Transverse colon (tissue), 4 donors: ENCODE measurements around the gene HOXA3. TPM values are rescaled to one million over a fixed set of nuclear protein-coding genes. Genes with fewer than 3 reads are reported as not detected.

Experiments used
- DNase-seq: peaks from one replicate; pipeline ENCODE4 v3.0.0-alpha.2; 2019
- H3K27ac ChIP-seq, 4 donors: fragments of 200-600 bp; sonication (generic); 2 replicates each; pipeline ENCODE4 v1.5.1; 2016 to 2018; ENCODE audit warnings: inconsistent platforms in 4 of 4
- H3K27me3 ChIP-seq: fragments of 200-600 bp; sonication (generic); 2 replicates; pipeline ENCODE4 v1.5.1; 2017; ENCODE audit warnings: inconsistent platforms
- H3K36me3 ChIP-seq, 4 donors: fragments of 200-600 bp; sonication (generic); 2 replicates each; pipeline ENCODE4 v1.5.1; 2017 to 2019; ENCODE audit warnings: inconsistent platforms in 4 of 4
- H3K4me1 ChIP-seq, 4 donors: fragments of 200-600 bp; sonication (generic); 2 replicates each; pipeline ENCODE4 v1.5.1; 2017 to 2020; ENCODE audit warnings: inconsistent platforms in 4 of 4
- H3K4me3 ChIP-seq, 4 donors: fragments of 200-600 bp; sonication (generic); 1 replicate in 1 of 4; 2 replicates in 3 of 4; pipeline versions ENCODE4 v1.5.1 to v1.6.1; 2017 to 2019; ENCODE audit warnings: inconsistent platforms in 4 of 4
- H3K9me3 ChIP-seq, 2 donors: fragments of 200-600 bp; sonication (generic); 2 replicates each; pipeline ENCODE4 v1.5.1; 2017 to 2019; ENCODE audit warnings: inconsistent platforms in 2 of 2
- CTCF ChIP-seq, 5 experiments: fragments of 200-600 bp in 3 of 5; fragments of 450-650 bp in 2 of 5; sonication (generic) in 3 of 5; IDR thresholded peaks; 1 replicate in 2 of 5; 2 replicates in 3 of 5; pipeline ENCODE4 v1.5.1; 2016 to 2017; ENCODE audit warnings: antibody characterized with exemption in 5 of 5, inconsistent platforms in 3 of 5, mild to moderate bottlenecking in 2 of 5, moderate library complexity in 1 of 5
- EP300 ChIP-seq: sonication (generic); formaldehyde crosslinking; IDR thresholded peaks from one replicate; pipeline ENCODE4 v1.6.1; 2017; ENCODE audit warnings: antibody characterized with exemption, low read depth
- POLR2A ChIP-seq: fragments of 450-650 bp; IDR thresholded peaks from one replicate; pipeline ENCODE4 v1.6.1; 2016; ENCODE audit warnings: antibody characterized with exemption, mild to moderate bottlenecking, moderate library complexity
- POLR2AphosphoS5 ChIP-seq, 3 donors: sonication (generic); formaldehyde crosslinking; IDR thresholded peaks; one replicate each; pipeline ENCODE4 v1.6.1; 2016; ENCODE audit warnings: antibody characterized with exemption in 3 of 3
- WGBS, 2 donors: methylation state at CpG; one replicate each; pipeline ENCODE4 v1.1.5; 2018; ENCODE audit warnings: low coverage in 1 of 2; 5-methylcytosine and 5-hydroxymethylcytosine counted together
- in situ Hi-C, 4 donors: fragments of 200-750 bp; cut with MboI; loops; one replicate each; pipeline versions ENCODE4 v1.15.0 to v1.15.1; 2017; ENCODE audit warnings: low sequenced_read_pairs in 3 of 4, low pct_ligation_motif_present in 1 of 4, low pct_unique_long_range_greater_than_20kb in 1 of 4
- intact Hi-C: fragments of 100-400 bp; cut with DNase I; formaldehyde crosslinking; loops from one replicate; pipeline ENCODE4 v1.15.1; 2023; ENCODE audit warnings: low total_unique reads
- total RNA-seq, 4 donors: library from RNA; depleted of rRNA; stranded (reverse); fragments of >200 nt; gene quantifications; one replicate each; pipeline ENCODE4 v1.1.0, GENCODE V29; 2016

The HOXA3 gene
- total RNA-seq, 4 donors from 2014 or later, result 14.1 to 27.3 (median 15.7) TPM

- in situ Hi-C loops (loop anchor here in 3 of 4 donors (5.0 to 25.0 kb wide), 5 partner anchors 784 to 1294 kb away; no protein-coding TSS in a partner anchor), intact Hi-C loops (no loop called here)
- WGBS, 2 donors, result 3% methylated on average over 50 of the region's 63 CpGs; no CpG with 5 or more reads in 1 of the 2 donors
- peak overlapping the region; percentile 95 to 99 (median 98) for H3K27ac ChIP-seq
- peak overlapping the region; percentile 52 to 64 (median 59) for H3K4me3 ChIP-seq
- H3K9me3 ChIP-seq, result no peaks in the 10 kb centered on the region
- peak; percentile 70 for DNase-seq
- TF ChIP-seq CTCF (IDR thresholded peaks at IDR 0.05) (peak in 1 of 5 experiments; percentile 6), POLR2AphosphoS5 (IDR thresholded peaks at IDR 0.05) (peak; percentile 29 to 80 (median 54)), EP300 (no peak), POLR2A (peak; percentile 79)
- no peaks in the 10 kb centered on the region for H3K36me3 ChIP-seq
- peaks cover 57% of the 10 kb centered on the region for H3K27me3 ChIP-seq
- peaks cover 24 to 52% (median 38%) of the 10 kb centered on the region in 4 donors for H3K4me1 ChIP-seq
Measured at GRCh38 chr7:27155816-27156507, 3.6 kb upstream of the HOXA3 start.

- Histone ChIP-seq H3K27ac (peak overlapping the region; percentile 95 to 99 (median 98)), H3K4me1 (peaks cover 21 to 52% (median 39%) of the 10 kb centered on the region in 4 donors), H3K9me3 (no peaks in the 10 kb centered on the region), H3K4me3 (peak overlapping the region; percentile 52 to 64 (median 59)), H3K36me3 (no peaks in the 10 kb centered on the region), H3K27me3 (peaks cover 57% of the 10 kb centered on the region)
- 20 to 21% methylated on average over 1 to 44 of the region's 48 CpGs for WGBS, 2 donors
- TF ChIP-seq CTCF (IDR thresholded peaks at IDR 0.05) (peak in 1 of 5 experiments; percentile 7), POLR2A (peak; percentile 30), EP300 (no peak), POLR2AphosphoS5 (IDR thresholded peaks at IDR 0.05) (peak in 2 of 3 donors; percentile 5 to 12)
- in situ Hi-C loops, result loop anchor here in 3 of 4 donors (5.0 to 25.0 kb wide), 5 partner anchors 783 to 1293 kb away; no protein-coding TSS in a partner anchor
- intact Hi-C loops, result no loop called here
- DNase-seq, result peak; percentile 53
Measured at GRCh38 chr7:27154901-27155815, 2.8 kb upstream of the HOXA3 start.

GRCh38 chr7:27154369-27154768 is 2.0 kb upstream of the HOXA3 start:
- Histone ChIP-seq H3K27me3 (peaks cover 55% of the 10 kb centered on the region), H3K4me3 (peak overlapping the region in 3 of 4 donors; percentile 52 to 60 (median 58)), H3K9me3 (no peaks in the 10 kb centered on the region), H3K27ac (peak overlapping the region; percentile 95 to 99 (median 98)), H3K36me3 (no peaks in the 10 kb centered on the region), H3K4me1 (peaks cover 21 to 57% (median 40%) of the 10 kb centered on the region in 4 donors)
- WGBS, 2 donors, result 41 to 68% methylated on average over 8 to 10 of the region's 10 CpGs
- intact Hi-C loops (no loop called here), in situ Hi-C loops (loop anchor here in 3 of 4 donors (10.0 to 25.0 kb wide), 4 partner anchors 790 to 1292 kb away; no protein-coding TSS in a partner anchor)
- DNase-seq, result peak; percentile 21
- TF ChIP-seq EP300, result no peak
- TF ChIP-seq POLR2AphosphoS5 (IDR thresholded peaks at IDR 0.05), result no peak
- TF ChIP-seq POLR2A, result no peak
- TF ChIP-seq CTCF (IDR thresholded peaks at IDR 0.05), result no peak
